Kidney (tissue), 14 donors: ENCODE results near the gene ALOX12B. TPM values are rescaled to one million over a fixed set of nuclear protein-coding genes. Genes with fewer than 3 reads are reported as not detected.

Source experiments
- DNase-seq, 5 donors: peaks; one replicate each; pipeline ENCODE4 v3.0.0-alpha.2; 2013 to 2020
- FAIRE-seq: peaks from 2 replicates; lab custom pipeline; 2012; peaks lifted over from hg19 to GRCh38; lab: Jason Lieb, UNC
- H3K27ac ChIP-seq, 2 donors: one replicate each; pipeline ENCODE4 v1.7.0; 2013; ENCODE audit warnings: low read depth in 2 of 2, low read length in 2 of 2, inconsistent platforms in 1 of 2
- H3K27me3 ChIP-seq: one replicate; pipeline ENCODE4 v1.7.1; 2013; ENCODE audit warnings: low read length, inconsistent platforms; ENCODE audit not compliant: control insufficient read depth, insufficient read depth
- H3K36me3 ChIP-seq, 3 donors: one replicate each; pipeline versions ENCODE4 v1.7.0 to v1.7.1; 2013; ENCODE audit warnings: low read length in 3 of 3, control low read depth in 1 of 3, inconsistent platforms in 1 of 3; ENCODE audit not compliant: insufficient read depth in 3 of 3, control insufficient read depth in 2 of 3
- H3K4me1 ChIP-seq, 3 donors: one replicate each; pipeline versions ENCODE4 v1.7.0 to v1.7.1; 2013; ENCODE audit warnings: low read length in 3 of 3, inconsistent platforms in 1 of 3, low read depth in 1 of 3; ENCODE audit not compliant: control insufficient read depth in 2 of 3, insufficient read depth in 2 of 3
- H3K4me3 ChIP-seq, 3 donors: one replicate each; pipeline versions ENCODE4 v1.7.0 to v1.8.1; 2013; ENCODE audit warnings: low read length in 3 of 3, control low read depth in 1 of 3, inconsistent platforms in 1 of 3
- H3K9ac ChIP-seq, 3 donors: one replicate each; pipeline versions ENCODE4 v1.7.0 to v1.7.1; 2013; ENCODE audit warnings: low read length in 3 of 3, control low read depth in 1 of 3, inconsistent platforms in 1 of 3
- H3K9me3 ChIP-seq, 3 donors: one replicate each; pipeline versions ENCODE4 v1.7.0 to v1.7.1; 2013; ENCODE audit warnings: low read length in 3 of 3, control low read depth in 1 of 3, inconsistent platforms in 1 of 3; ENCODE audit not compliant: control insufficient read depth in 2 of 3, insufficient read depth in 1 of 3
- intact Hi-C: fragments of 100-400 bp; cut with DNase I; formaldehyde crosslinking; loops from one replicate; pipeline ENCODE4 v1.11.1; 2022
- polyA plus RNA-seq: library from polyadenylated mRNA; stranded (reverse); fragments of 350-450 nt; fragmentation: Illumina TruSeq; extraction: RNeasy Lipid Tissue Mini Kit (QIAGEN cat#74804); gene quantifications from one replicate; pipeline ENCODE4 v1.2.3, GENCODE V29; 2014; ENCODE audit warnings: low read depth, low replicate concordance; ENCODE audit not compliant: insufficient read depth
- total RNA-seq: library from RNA; stranded (reverse); fragmentation: NEBNext Ultra II Directional; extraction: Animal tissue kit (Norgen Biotek cat#: 25700); gene quantifications from one replicate; pipeline ENCODE4 v1.2.1, GENCODE V29; 2021
- TF ChIP-seq, protein P1 (sequence below): IDR thresholded peaks from 3 replicates; pipeline ENCODE4 v1.5.1; 2012; ENCODE audit warnings: mild to moderate bottlenecking, moderate library complexity, borderline replicate concordance; ENCODE audit not compliant: insufficient read depth; ENCODE audit errors: extremely low read depth
- donor health status: control.
- donor health status: control.
- donor health status: control.
- donor health status: control.
- donor health status: control.
- donor health status: DM: yes; HTN: yes; CAD: no.
- donor health status: Normal renal cell carcinoma (clear cell type).

The ALOX12B gene
- total and polyA plus RNA-seq, 2 donors from 2014 or later, result not detected

DNA sequence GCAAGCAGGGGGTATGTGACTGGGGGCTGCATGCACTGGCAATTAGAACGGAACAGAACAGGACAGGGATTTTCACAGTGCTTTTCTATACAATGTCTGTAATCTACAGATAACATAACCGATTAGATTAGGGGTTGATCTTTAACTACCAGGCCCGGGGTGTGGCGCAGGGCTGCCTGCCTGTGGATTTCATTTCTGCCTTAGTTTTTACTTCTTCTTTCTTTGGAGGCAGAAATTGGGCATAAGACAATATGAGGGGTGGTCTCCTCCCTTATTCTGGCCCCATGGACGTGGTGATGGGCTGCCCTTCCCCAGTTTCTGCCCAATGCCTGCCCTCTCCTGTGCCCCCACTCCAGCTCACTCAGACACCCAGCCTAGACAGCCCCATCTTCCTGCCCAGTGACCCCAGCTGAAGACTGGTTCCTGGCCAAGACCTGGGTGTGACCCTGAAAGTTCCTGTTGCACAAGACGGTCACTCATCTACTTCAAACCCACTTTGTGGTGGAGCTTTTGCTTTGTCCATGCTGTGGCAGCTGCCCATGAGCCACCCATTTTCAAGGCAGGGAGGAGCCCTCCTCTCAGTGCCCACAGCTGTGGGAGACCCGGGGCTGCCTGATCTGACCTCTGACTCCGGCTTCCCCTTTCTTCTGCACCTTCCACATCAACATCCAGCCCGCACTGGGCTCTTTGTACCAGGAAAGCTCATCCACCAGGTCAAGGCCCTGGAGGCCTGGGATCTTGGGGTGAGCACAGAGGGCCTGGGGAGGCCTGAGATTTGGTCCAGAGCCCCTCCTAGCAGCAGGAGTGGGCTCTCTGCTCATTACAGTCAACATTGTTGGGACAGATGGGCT lies 18.6 kb downstream of the ALOX12B start:
- Histone ChIP-seq H3K4me3 (no peak overlapping the region), H3K27me3 (peaks cover 24% of the 10 kb centered on the region), H3K4me1 (peaks cover 0 to 15% (median 0%) of the 10 kb centered on the region in 3 donors), H3K9me3 (no peaks in the 10 kb centered on the region), H3K36me3 (no peaks in the 10 kb centered on the region), H3K27ac (no peak overlapping the region), H3K9ac (no peak overlapping the region)
- DNase-seq (peak in 1 of 5 donors; percentile 69), FAIRE-seq (no peak)
- TF ChIP-seq, protein P1, sequence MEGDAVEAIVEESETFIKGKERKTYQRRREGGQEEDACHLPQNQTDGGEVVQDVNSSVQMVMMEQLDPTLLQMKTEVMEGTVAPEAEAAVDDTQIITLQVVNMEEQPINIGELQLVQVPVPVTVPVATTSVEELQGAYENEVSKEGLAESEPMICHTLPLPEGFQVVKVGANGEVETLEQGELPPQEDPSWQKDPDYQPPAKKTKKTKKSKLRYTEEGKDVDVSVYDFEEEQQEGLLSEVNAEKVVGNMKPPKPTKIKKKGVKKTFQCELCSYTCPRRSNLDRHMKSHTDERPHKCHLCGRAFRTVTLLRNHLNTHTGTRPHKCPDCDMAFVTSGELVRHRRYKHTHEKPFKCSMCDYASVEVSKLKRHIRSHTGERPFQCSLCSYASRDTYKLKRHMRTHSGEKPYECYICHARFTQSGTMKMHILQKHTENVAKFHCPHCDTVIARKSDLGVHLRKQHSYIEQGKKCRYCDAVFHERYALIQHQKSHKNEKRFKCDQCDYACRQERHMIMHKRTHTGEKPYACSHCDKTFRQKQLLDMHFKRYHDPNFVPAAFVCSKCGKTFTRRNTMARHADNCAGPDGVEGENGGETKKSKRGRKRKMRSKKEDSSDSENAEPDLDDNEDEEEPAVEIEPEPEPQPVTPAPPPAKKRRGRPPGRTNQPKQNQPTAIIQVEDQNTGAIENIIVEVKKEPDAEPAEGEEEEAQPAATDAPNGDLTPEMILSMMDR, result no peak
- intact Hi-C loops, result no loop called here

DNA sequence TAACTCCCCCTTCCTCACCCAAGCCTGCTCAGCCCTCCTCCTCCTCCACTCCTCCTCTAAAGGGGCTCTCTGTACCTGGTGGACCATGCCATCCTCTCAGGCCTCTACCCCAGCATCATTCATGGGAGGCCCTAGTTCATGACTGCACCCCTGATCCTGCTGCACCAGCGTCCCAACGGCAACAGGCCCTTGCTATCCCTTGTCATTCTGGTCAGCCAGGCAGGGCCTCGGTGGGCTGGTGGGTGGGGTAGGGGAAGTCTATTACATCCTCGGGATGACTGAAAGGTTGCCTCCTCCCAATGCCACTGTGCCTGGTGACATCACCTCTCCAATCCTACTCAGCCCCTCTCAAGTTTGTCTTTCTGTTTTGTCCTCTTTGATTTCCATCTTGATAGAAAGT lies 19.7 kb downstream of the ALOX12B start:
- TF ChIP-seq, protein P1, result no peak
- no peak for FAIRE-seq
- no peaks in the 10 kb centered on the region for H3K9me3 ChIP-seq
- H3K27ac ChIP-seq, result no peak overlapping the region
- peaks cover 23% of the 10 kb centered on the region for H3K27me3 ChIP-seq
- peaks cover 0 to 4% (median 0%) of the 10 kb centered on the region in 3 donors for H3K4me1 ChIP-seq
- intact Hi-C loops, result no loop called here
- DNase-seq, result peak in 1 of 5 donors; percentile 56
- no peaks in the 10 kb centered on the region for H3K36me3 ChIP-seq
- no peak overlapping the region for H3K9ac ChIP-seq
- H3K4me3 ChIP-seq, result no peak overlapping the region

DNA sequence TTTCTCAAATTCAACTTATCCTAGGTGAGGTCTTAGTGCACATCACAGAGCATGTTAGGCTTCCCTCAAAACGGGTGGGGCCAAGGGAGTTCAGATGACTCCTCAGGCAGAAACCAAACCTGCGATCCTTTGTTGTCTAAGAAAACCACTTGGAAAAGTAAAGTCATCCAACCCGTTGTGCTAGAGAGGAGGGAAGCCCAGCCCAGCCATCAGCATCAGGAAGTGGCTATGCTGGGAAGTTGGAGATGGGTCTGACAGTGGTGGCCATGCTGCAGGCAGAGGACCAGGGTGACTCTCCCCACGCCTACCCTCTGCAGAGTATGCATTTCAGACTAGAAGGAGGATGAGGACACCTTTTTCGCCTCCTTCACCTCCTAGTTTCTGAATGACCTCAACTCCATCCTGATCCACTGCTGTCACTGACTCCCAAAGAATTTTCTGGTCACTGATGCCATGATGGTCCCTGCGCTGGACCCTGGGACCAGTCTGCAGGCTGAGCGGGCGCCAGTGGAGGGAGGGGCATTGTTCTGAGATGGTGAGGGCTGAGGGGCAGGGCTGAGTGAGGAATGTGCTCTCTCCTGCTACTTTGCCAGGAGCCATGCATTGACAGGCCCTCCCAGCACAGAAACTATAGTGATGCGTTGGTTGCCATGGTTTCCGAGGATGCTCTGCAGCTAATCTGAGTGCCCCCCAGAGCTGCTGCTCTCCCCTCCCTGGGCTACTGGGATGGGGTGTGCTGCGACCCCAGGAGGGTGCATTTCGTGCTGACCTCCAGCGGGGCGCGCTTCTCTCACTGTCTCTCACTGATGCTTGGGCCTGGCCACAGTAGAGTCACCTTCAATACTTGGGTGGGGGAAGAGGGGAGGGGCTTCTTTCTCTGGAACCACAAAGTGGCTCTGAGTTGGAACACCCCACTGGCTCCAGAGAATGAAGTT lies 20.4 kb downstream of the ALOX12B start:
- no peaks in the 10 kb centered on the region for H3K36me3 ChIP-seq
- no peak overlapping the region for H3K4me3 ChIP-seq
- DNase-seq, result peak in 1 of 5 donors; percentile 49
- H3K9ac ChIP-seq, result no peak overlapping the region
- H3K9me3 ChIP-seq, result no peaks in the 10 kb centered on the region
- peaks cover 0 to 3% (median 0%) of the 10 kb centered on the region in 3 donors for H3K4me1 ChIP-seq
- intact Hi-C loops, result no loop called here
- TF ChIP-seq, protein P1, result no peak
- H3K27ac ChIP-seq, result no peak overlapping the region
- FAIRE-seq, result no peak
- peaks cover 25% of the 10 kb centered on the region for H3K27me3 ChIP-seq
